ENCODE results near the gene FOXP1. TPM values are rescaled to one million over a fixed set of nuclear protein-coding genes. Genes with fewer than 3 reads are reported as not detected.

Gene FOXP1
- total and polyA plus RNA-seq, 2 of the 8 experiments (the other 6 are each of a cell fraction or from before 2014, with no cell fraction given): 13.9 to 25.4 TPM

- H4K8ac ChIP-seq (ENCODE audit: extremely low read depth, insufficient read depth, low read length): no peak overlapping the region
- no peaks in the 10 kb centered on the region for H3K79me2 ChIP-seq (ENCODE audit: control insufficient read depth in 1 of 2, insufficient read depth in 2 of 2, low read length in 2 of 2)
- no peak overlapping the region for H2AK5ac ChIP-seq (ENCODE audit: low read depth, low read length)
- H3K56ac ChIP-seq (replicated peaks; ENCODE audit: insufficient read length, low read depth, low read length): no peak overlapping the region
- no peaks in the 10 kb centered on the region for H3K36me3 ChIP-seq (ENCODE audit: control insufficient read depth in 2 of 4, insufficient read depth in 4 of 4, low read length in 3 of 4)
- ChIA-PET CTCF (ENCODE audit: partially characterized antibody) (no interaction called here), POLR2A (ENCODE audit: partially characterized antibody) (no interaction called here)
- peak overlapping the region; percentile 31; the same call in 1 of the 2 replicates for H2BK12ac ChIP-seq (ENCODE audit: low read depth, low read length)
- no peaks in the 10 kb centered on the region for H3K9me3 ChIP-seq (ENCODE audit: insufficient read depth in 2 of 2, low read depth in 1 of 2, low read length in 1 of 2)
- H3K79me1 ChIP-seq (ENCODE audit: low read depth, low read length): no peaks in the 10 kb centered on the region
- H3K4me2 ChIP-seq (ENCODE audit: insufficient read depth in 1 of 2, low read depth in 2 of 2, low read length in 2 of 2): no peak overlapping the region
- TF ChIP-seq KDM4A (IDR thresholded peaks at IDR 0.05; ENCODE audit: low read depth, low read length, severe bottlenecking): no peak
- TF ChIP-seq RAD21 (IDR thresholded peaks at IDR 0.05 in 1 of 2, conservative IDR thresholded peaks at IDR 0.05 in 1 of 2; ENCODE audit: low read depth in 2 of 2, low read length in 2 of 2): peak in 1 of 2 experiments; percentile 45; a peak in 2 of 4 replicates
- TF ChIP-seq CTCF (IDR thresholded peaks at IDR 0.05; ENCODE audit: control extremely low read depth in 1 of 3, insufficient read depth in 1 of 3, low read depth in 1 of 3, low read length in 3 of 3): peak in 2 of 3 experiments; percentile 34 to 43; a peak in 3 of 4 replicates
- no peak overlapping the region for H2BK5ac ChIP-seq (ENCODE audit: low read depth, low read length)
- no peak overlapping the region for H3K18ac ChIP-seq (ENCODE audit: extremely low read depth, low read length)
- no peaks in the 10 kb centered on the region for H3K23me2 ChIP-seq (ENCODE audit: low read depth, low read length)
- H4K91ac ChIP-seq (replicated peaks; ENCODE audit: insufficient read length, low read length): no peak overlapping the region
- H2AFZ ChIP-seq (ENCODE audit: low read length): no peak overlapping the region
- no peak overlapping the region for H3K4ac ChIP-seq (replicated peaks; ENCODE audit: insufficient read length, low read depth, low read length)
- H2BK20ac ChIP-seq (ENCODE audit: low read length): no peak overlapping the region
- H2BK120ac ChIP-seq (replicated peaks; ENCODE audit: low read depth, low read length): no peak overlapping the region
- no peak for FAIRE-seq
- peaks cover 3 to 7% (median 4%) of the 10 kb centered on the region in 4 experiments; a peak in 4 of 7 replicates for H3K4me1 ChIP-seq (replicated peaks in 1 of 4; ENCODE audit: control insufficient read depth in 3 of 4, insufficient read depth in 4 of 4, low read length in 3 of 4)
- WGBS, 2 experiments (ENCODE audit: extremely low coverage in 1 of 2, insufficient coverage in 1 of 2, insufficient read length in 1 of 2, insufficient replicate concordance in 2 of 2, low coverage in 1 of 2, low lambda C conversion rate in 2 of 2, missing lambda C conversion rate in 1 of 2): 88% methylated on average over 3 of the region's 3 CpGs; no CpG with 5 or more reads in 1 of the 2 experiments
- no peak overlapping the region for H3K23ac ChIP-seq (ENCODE audit: insufficient read length)
- H3K27me3 ChIP-seq (replicated peaks in 1 of 4; ENCODE audit: control insufficient read depth in 3 of 4, extremely low read depth in 1 of 4, insufficient read depth in 3 of 4, low read length in 3 of 4): no peaks in the 10 kb centered on the region
- H2BK15ac ChIP-seq (ENCODE audit: low read length): peak overlapping the region; percentile 18; the same call in 1 of the 2 replicates
- no peaks in the 10 kb centered on the region for H4K20me1 ChIP-seq (replicated peaks in 1 of 2; ENCODE audit: control insufficient read depth in 1 of 2, insufficient read depth in 2 of 2, low read length in 2 of 2)
- no peak overlapping the region for H3K9ac ChIP-seq (replicated peaks in 1 of 4; ENCODE audit: extremely low read depth in 1 of 4, low read depth in 3 of 4, low read length in 3 of 4)
- H4K5ac ChIP-seq (ENCODE audit: insufficient read length, low read depth, low read length): no peak overlapping the region
- no peak overlapping the region for H3K27ac ChIP-seq (ENCODE audit: low read depth, low read length)
- H3K4me3 ChIP-seq (ENCODE audit: extremely low read depth in 1 of 4, insufficient read depth in 2 of 4, low read depth in 3 of 4, low read length in 4 of 4): no peak overlapping the region
- H3K14ac ChIP-seq (ENCODE audit: insufficient read length): no peak overlapping the region
- no peak for DNase-seq (ENCODE audit: low read depth in 1 of 2, low spot score in 2 of 2)
These were observed 203.4 kb downstream of the FOXP1 start for GRCh38 chr3:71380096-71380495.

Measured in H1 (cell line).